A204.1 (cell line): ENCODE data around the gene FAM163B.

Source experiments
- FAIRE-seq: peaks from 2 replicates; lab custom pipeline; 2012; peaks lifted over from hg19 to GRCh38; lab: Jason Lieb, UNC

Gene FAM163B

DNA sequence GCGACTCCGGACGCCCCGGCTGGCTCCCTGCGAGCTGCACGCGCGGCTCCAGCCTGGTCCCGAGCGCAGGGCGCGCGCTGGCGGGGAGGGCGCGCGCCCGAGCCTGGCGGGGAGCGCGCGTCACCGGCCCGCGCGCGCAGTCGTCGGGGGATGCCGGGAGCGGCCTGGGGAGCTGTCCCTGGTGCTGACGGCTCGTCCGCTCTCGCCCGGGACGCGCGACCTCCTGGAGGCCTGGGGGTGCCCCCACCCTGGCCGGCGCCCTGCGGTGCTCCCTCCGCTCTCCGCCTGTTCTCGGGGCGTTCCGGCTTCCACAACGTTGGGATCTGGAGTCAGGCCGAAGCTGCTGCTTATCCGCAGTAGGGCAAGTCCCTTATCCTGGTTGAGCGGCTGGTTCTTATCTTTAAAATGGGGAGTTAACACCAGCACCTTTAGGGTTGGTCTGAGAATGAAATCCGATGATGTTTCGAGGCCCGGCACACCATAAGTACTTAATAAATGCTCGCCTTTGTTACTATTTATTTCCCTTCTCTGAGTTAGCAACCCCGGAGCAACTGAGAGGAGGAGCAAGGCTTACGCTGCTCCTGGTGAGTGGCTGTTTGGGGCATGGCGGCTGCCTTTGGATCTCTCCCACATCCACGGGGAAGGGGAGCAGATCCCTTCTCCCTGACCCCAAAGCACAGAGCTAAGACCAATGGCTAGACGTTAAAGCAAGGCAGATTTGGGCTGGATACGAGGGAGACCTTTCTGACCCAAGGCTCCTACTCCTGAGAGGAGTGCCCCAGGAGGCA lies at the start of gene FAM163B:
TSS of gene FAM163B (minus strand) at position 79 of the 788 bp plus-strand sequence. CDS start 29,166 bp downstream, outside the sequence.
- FAIRE-seq: no peak

DNA sequence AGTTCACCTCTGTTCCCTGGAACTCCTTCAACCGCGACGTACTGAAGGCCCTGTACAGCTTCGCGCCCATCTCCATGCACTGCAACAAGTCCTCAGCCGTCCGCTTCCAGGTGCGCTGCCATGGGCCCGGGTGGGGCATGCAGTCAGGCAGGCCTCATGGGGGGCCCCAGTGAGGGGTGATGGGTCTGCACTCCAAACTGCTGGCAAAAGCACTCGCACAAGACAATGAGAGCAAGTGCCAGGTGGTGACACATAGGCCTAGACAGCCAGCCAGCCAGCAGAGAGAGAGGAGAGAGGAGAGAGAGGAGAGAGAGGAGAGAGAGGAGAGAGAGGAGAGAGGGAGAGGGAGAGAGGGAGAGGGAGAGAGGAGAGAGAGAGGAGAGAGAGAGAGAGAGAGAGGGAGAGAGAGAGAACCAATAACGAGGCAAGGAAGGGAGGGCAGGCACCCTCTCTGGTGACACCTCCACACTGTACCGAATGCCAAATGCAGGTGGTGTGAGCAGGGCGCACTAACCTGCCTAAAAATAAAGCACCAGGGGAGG lies 48.0 kb upstream of the FAM163B start:
- FAIRE-seq: no peak

DNA sequence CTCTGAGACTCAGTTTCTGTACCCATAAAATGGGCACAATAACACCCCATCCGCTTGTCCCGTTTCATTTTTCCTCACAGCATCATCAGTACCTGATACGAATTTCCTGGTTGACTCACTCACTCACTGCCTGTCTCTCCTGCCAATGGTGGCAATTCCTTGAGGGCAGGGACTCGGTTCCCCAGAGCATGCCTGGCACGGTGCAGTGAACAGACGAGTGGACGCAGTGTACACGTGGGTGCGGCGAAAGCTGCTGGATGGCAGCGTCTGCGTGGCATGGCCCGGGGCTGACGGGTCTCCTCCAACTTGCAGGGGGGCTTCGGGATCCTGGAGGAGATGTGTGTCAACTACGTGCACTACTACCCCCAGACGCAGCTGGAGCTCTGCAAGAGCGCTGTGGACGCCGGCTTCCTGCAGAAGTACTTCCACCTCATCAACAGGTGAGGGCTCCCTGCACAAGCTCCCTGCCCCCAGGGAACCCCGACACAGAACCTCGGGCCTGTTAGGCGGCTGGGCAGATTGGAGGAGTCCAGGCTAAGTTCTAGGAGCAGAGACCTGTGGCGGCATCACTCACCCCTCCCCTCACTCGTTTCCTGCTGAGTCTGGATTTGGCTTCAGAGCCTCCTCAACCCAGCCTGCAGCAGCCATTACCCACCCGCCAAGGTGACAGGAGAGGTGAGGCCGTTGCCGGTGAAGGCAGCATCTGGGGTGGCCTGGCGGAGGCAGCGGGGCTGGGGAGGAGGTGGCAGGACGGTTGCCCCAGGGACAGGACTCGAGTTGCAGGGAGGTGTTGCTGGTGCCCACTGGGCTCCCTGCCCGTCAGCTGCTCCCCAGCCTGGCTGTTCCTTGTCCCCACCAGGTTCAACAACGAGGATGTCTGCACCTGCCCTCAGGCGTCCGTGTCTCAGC lies 47.3 kb upstream of the FAM163B start:
- no peak for FAIRE-seq

DNA sequence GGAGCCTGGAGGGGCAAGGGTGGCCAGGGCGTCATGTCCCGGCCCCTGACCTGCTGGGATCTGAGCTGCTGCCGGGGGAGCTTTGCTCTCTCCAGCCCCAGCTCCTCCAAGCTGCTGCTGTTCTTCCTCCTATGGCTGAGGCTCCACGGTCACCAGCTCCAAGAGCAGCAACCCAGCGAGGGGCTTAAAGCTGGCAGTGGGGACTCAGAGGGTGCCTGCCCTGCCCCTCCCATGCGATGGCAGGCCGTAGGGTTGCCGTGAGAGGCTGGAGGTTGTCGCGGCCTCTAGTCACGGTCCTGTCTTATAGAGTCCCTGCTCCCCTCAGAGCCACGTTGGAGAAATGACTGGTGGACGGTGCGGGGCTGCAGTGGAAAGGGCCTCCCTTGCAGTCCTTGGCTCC lies 46.5 kb upstream of the FAM163B start:
- FAIRE-seq: no peak

DNA sequence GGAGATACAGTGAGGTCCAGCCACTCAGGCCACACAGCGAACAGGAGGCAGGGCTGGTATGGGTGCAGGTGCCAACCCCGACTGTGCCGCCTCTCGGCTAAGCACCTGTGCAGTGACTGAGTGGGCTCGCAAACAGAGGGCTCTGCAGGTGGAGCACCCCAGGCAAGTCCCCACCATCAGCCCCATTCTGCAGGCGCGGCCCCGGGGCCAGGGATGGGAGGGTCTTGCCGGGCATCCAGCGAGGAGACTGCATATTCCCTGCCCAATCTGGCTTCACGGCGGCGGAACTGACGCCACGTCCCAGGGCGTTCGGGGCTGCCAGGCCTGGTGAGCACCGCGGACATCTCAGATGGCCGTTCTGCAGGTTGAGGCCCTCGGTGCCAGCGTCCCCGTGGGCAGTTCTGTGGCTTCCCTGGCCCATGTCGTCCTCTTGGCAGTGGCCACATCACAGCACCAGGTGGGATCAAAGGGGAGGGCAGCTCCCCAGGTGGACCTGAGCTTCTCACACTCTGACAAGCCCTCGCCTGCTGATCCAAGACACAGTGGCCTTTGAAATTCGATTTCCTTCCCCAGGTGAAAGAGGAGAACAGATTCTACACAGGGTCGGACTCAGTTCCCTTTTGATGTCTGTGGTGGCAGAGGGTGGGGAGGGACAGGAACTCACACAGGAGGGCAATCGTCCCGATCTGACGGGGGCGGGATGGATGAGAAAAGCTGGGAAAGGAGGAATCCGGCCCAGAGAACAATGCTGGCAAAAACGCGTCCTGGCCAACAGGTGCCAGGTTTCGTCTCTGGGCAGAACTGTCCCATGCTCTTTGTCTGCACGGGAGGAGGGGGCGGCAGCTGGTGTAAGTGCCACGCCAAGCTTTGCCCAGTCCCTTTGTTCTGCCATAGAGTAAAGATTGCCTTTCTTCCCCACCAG lies 45.8 kb upstream of the FAM163B start:
- FAIRE-seq: no peak

DNA sequence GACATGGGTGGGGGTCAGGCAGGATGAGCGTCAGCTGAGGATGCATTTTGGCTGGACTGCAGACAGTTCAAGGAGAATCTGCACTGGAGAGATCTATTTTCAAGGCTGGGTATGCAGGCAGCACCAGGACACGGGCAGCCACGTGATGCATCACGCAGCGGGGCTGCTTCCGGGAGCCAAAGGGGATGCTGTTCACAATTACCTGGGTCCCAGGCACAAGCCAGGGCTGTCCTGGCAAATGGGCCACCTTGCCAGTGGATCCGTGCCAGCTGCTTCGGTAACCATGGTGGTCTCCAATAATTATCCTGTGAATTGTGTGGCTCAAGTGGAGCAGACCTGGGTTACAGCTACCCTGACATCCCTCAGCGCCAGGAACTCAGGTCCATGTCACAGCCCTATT lies 44.4 kb upstream of the FAM163B start:
- no peak for FAIRE-seq

DNA sequence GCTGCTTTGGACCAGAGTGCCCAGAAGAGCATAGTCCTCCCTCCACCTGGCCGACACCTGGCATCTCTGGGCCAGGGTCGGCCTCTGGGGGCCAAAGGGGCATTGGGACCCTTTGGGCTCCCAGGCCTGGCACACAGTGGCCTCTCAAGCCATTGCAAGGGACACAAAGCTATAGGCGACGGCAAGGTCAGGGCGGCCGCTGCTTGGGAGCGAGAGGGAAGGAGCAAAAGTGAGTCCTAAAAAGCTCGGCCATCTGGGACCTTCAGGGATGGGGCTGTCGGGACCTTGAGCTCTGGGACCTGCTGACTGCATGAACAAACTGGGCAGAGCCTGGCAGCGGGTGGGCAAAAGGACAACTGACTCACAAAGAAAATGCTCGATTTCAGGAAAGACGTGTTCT lies 40.8 kb upstream of the FAM163B start:
- no peak for FAIRE-seq

DNA sequence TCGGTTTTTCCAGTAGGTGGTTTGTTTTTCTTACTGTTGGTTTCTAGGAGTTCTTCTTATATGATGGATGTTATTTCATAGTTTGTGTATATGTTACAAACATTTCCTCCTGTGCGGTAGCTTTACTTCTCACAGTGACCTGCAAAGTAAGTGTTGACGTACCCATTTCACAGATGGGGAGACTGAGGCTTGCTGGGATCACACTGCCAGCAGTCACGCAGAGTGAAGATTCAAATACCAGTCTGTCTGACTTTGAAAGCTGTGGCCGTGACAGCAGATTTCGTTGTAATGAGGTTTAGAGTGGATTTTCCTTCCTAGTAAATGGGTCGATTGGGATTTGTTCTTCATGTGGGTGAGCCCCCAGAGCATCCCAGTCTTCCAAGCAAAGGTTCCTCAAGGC lies 40.0 kb upstream of the FAM163B start:
- no peak for FAIRE-seq

DNA sequence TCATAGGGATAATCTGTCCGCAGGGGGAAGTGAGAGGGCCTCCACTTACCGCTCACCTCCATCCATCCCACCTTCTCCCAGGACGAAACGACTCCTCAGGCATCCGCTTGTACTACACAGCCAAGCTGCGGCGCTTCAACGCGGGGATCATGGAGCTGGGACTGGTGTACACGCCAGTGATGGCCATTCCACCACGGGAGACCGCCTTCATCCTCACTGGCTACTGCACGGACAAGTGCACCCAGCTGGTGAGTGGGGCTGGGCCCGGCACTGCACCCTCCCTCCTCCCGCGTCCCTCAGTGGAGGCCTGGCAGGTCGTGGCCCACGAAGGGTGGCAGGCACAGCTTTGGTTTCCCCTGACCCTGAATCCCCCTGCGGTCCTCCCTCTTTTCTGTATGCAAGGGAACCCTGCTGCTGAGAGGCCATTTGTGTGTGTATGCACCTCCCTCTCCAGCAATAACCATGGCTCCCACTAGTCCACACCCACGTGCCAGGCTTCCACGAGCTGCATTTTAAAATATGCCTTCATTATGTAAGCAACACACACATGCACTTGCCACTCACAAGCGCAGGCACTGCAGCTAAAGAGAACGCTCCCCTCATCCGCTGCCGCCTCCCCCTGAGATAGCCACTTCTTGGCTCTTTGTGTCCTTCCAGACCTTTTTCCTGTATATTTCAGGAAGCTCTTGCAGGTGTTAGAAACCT lies 38.7 kb upstream of the FAM163B start:
- no peak for FAIRE-seq

DNA sequence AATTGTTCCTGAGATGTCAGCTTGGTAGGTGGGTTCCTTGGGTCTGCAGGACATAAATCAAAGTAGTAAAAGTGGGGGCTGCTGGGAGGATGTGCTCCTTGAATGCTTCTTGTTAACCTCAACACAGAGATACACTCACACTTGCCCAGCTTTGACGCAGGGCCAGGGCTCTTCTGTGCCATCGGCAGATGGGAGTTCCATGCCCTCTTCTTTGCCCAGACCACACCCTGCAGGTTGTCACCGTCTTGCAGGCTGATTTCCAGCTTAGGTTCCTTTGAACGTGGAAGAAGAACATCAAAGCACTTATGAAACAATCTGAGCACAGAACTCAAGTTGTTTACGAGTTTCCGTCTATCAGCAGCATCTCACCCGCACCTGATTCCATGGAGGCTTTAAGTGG lies 38.0 kb upstream of the FAM163B start:
- no peak for FAIRE-seq

DNA sequence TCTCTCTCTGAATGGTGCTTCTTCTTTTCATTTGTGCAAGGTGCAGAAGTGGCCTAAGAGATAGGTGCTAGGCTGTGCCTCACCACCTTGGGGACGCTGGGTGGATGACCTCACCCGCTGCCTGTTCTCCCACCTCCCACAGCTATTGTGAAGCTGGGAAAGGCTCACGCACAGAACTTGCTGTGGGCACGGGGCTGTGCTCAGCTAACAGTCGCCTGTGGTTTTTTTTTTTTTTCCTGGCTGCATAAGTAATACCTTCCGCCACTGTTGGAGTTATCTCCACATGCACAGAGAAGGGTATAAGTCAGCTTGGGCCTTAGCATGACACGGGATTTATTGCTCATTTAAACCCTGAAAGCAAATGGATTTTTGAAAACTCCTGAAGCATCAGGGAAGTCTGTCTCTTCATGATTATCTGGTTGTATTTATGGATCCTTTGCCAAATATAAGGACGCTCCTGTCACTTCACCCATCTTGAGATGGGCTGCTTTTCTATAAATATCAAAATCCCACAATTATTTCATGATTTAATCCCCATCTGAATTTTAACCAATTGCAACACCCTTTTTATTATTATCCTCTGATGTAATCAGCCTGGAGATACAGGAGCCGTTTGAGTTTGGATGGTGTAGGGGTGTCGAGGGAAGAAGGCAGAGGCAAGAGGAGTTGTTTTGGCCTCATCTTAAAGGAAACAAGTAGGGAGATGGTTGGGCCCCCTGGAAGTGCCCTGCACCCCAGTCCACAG lies 36.0 kb upstream of the FAM163B start:
- no peak for FAIRE-seq

DNA sequence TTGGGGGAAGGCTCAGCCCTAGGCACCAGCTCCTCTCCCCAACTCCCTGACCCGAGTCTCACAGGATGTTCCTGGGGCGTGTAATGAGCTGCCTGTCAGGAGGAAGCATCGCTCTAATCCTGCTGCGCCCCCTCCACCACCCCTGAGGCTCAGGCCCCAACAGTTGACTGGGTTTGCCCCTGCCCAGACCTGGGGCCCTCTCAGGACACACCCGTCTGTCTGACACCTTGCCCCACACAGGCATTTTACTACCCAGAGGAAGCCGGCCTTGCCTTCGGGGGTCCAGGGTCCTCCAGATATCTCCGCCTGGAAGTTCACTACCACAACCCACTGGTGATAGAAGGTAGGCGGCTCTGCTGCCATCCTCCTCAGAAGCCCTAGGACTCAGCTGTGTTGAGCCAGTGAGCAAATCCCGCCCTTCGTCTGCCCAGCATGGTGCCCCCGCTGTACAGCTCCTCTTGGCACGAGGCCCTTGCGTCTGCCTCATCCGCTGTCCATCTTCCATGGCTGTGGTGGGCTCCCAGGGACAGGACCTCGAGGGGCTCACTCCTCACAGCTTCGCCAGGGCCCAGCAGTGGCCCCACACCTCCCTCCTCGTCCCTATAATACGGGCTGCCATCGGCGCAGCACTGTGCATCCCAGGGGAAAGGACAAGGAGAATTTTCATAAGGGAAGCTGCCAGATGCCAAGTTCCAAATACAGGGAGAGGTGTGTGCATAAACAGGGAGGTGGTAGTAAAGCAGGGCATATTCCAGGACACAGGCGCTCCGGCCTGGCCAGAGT lies 35.0 kb upstream of the FAM163B start:
- no peak for FAIRE-seq

DNA sequence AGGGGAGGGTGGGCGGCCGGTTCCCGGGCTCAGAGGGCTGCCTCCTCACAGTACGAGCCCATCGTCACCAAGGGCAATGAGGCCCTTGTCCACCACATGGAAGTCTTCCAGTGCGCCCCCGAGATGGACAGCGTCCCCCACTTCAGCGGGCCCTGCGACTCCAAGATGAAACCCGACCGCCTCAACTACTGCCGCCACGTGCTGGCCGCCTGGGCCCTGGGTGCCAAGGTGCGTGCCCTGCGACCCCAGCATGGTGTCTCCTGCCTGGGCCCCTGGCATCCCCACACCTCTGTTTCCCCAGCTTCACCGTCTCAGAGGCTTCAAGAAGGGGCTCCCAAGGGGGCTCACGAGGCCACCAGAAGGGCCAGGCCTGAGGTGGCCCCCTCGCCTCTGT lies 34.2 kb upstream of the FAM163B start:
- FAIRE-seq: no peak

DNA sequence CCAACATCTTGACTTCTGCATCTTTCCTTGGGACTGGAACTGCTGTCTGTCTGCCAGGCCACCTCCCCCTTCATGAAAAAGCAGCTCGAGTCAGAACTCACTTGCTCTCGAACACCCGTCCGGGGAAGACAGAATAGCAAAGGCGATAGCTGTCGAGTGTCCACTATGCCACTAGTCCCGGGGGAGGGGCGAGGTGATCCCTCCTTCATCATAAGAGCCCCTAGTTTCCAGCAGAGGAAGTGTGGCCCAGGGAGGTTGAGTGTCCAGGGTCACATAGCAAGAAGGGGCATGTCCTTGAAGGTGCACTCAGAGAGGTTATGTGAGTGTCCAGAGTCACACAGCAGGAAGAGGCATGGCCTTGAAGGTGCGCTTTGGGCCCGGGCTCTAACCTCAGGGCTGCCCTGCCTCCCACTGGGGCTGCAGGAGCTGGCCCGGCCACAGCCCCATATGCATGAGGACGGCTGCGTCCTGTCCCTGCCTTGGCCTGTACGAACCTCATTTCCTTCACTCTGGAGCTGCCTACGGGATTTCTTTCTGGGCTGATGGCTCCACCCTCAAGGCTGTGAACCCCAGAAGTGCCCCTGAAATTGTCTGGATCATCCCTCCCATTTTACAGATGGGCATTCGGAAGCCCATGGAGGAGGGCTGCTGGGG lies 33.6 kb upstream of the FAM163B start:
- FAIRE-seq: no peak

DNA sequence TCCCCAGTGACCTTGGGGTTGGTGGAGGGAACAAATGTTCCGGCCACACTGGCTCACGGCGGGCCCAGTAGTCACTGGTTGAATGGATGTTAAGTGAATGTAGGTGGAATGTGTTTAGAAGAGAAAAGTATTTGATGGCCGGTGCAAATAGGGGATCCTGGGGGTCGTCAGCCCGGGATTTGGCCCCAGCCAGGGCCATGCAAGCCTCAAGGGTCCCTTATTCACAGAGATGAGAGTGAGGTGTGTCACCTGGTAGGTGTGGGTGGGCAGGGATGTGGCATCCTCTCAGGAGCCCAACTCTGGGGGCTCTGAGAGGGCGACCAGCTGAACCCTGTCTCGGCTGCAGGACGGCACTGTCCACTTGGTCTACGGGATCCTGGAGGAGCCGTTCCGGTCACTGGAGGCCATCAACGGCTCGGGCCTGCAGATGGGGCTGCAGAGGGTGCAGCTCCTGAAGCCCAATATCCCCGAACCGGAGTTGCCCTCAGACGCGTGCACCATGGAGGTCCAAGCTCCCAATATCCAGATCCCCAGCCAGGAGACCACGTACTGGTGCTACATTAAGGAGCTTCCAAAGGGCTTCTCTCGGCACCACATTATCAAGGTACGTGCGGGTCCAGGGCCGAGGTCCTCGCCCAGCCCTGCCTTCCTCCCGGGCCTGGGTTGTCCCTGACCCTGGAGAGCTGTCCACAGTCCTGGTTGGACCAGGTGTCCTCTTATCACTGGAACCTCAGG lies 32.8 kb upstream of the FAM163B start:
- FAIRE-seq: no peak

DNA sequence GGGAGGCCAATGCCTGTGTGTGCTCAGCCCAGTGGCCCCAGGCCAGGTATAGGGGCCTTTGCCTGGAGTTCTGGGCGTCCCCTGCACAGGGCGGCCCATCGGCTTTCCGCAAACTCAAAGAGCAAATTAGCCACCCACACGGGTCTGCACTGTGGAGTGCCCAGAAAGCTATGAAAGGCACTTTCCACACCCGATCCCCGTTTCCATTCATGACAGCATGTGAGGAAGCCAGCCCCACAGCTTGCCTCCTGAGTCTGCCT lies 32.1 kb upstream of the FAM163B start:
- FAIRE-seq: no peak

DNA sequence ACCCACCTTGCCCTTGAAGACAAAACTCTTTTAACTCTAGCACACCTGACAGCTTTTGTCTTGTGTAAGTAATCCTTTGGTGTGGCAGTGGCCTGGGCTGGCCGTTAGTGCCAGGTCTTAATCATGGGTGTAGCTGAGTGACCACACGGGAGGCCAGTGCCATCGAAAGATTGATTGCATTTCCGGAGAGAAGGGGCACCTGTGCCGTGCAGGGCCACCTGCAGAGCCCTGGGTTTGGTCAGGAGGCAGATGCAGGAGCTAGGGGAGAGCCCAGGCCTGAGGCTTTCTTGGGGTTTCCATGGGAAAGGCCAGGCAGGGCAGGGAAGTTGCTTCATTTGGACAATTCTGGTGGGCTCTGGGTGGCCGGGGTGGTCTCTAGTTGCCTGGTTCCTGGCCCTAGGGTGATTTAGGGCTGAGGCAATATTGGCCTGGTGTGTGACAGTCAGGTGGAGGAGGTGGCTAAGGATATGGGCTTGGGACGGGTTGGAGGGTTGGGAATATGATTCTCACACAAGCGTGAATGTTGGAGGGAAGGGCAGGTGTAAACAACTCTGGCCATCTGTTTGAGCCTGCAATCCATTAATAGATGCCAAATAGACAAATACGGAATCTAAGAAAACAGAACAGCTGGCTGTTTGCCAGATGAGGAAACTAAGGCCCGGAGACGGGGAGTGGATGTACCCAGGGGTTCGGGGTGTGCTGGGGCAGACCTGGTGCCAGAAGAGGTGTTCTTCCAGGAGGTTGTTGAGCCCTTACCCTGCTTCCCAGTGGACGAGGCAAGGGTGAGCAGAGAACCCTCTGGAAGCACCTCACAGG lies 31.6 kb upstream of the FAM163B start:
- no peak for FAIRE-seq

DNA sequence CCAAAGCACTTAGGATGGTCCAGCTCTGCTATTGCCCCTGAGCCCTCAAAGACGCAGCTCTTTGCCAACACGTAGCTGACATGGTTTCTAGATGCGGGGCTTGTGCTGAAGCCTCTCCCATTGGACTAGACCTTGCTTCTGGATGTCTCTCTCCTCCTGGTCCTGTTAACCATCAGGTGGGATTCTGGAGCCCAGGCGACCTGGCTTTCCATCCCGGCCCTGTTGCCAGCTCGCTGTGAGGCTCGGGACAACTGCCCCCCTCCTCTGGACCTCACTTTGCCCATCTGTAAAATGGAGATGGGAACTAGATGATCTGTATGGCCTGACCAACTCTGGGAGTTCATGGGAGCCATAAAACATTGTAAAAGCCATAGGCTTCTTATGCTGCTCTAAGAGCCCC lies 31.0 kb upstream of the FAM163B start:
- FAIRE-seq: no peak
